GM18505 (cell line): Measurements from ENCODE around the gene CCDC177.
"Not testable (repeated sequence)": the region's sequence is repeated elsewhere in the genome, so short reads cannot be mapped to it uniquely, and the experiment has no call there.

Source experiments
- ATAC-seq: cut with Tn5 transposase; IDR thresholded peaks from one replicate; pipeline ENCODE4 v1.9.1; 2021; ENCODE audit not compliant: unreplicated experiment
- POLR2A ChIP-seq: IDR thresholded peaks from 4 replicates; pipeline ENCODE4 v1.6.1; 2011; ENCODE audit warnings: borderline replicate concordance; ENCODE audit not compliant: insufficient read depth, insufficient read length; ENCODE audit errors: extremely low read depth

CCDC177 gene

DNA sequence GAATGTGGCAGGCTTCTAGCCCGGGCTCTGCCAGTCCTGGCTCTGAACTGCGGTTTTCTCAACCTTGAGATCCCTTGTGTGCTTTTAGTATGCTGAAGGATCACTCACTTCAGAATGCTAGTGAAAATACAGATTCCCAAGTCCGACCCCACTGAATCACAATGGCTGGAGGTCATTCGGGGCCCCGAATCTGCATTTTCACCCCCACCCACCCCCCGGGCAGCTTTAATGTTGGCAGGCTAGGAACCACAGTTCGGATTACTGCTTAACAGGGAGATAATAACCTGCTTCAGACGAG, 36.2 kb upstream of the CCDC177 start:
- ATAC-seq, result no peak
- TF ChIP-seq POLR2A, result no peak

DNA sequence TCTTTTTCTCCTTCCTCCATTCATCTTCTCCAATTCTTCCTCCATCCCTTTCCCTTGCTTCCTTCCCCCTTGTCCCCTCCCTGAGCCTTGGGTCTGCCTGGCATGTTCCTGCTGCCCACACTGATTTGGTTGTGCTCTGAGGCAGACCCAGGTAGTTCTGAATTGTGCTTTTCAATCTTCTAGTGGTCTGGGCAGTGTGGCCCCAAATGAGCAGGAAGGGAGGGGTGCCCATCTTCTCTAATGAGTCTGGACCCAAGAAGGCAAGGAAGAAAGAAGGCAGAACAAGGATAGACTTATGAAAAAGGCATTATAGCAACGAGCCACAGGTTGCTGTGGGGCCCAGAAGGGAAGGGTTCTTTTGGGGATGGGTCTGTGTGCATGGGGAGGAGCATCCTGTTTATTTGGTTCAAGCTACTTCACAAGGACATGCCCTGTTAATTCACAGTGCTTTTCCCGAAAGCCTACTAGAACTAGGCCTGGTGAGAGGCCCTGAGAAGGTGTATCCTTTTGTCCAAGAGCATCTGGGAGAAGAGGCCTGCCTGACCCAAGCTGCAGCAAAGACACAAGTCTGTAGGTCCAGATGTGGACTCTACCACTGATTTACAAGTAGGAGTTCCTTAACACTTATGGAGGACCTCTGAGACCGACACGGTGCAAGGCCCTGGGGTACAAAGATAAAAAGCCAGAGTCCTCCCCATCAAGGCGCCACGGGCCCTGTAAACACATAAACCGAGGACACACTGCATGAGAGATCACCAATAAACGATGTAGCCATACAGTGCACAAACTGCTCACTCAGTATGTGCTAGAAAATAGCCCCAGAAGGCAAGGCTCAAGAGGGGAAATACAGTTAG, 35.6 kb upstream of the CCDC177 start:
- TF ChIP-seq POLR2A, result no peak
- ATAC-seq, result no peak

- TF ChIP-seq POLR2A, result no peak
- no peak for ATAC-seq
Measured at GRCh38 chr14:69606258-69607184, 31.9 kb upstream of the CCDC177 start.

DNA sequence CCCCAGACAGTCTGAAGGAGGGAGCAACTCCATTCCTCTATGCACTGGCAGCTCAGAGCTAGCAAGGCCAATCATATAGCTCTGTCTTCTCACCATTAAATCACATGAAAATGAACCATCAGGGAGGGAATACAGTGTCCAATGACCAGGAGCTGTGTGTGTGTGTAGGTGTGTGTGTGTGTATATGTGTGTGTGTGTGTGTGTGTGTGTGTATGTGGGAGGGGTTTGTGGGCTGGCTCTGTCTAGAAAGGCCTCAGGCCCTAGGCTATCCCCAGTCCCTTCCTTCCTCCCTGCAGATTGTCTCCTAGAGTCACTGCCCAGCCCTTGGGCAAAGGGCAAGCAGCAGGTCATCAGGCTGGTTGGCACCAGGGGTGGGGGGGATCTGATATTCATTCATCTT, 31.1 kb upstream of the CCDC177 start:
- TF ChIP-seq POLR2A, result no peak
- no peak for ATAC-seq

DNA sequence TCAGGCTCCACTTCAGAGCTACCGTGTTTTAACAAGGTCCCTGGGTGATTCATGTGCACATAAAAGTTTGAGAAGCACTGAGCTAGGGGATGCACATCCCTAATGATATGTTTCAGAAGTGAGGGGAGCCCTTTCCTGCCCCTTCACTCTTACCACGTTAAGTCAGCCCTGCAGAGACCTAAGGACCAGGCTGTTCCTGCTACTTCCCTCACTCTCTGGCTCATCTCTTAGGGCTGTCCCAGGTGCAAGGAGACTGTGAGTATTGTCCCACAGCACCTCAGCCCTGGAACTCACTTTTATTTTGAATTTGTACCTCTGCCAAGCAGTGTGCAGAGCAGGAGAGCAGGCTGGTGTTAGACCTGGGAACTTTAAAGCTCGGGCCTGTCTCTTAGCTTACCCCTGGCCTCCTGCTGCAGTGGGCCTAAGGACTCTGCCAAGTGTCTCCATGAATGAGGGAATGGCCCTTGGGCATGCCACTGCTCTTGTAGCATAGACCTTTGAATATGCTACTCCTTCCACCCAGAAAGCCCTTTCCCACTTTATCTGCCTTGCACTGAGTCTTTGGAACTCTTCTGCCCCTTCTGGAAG, 25.7 kb upstream of the CCDC177 start:
- ATAC-seq, result no peak
- TF ChIP-seq POLR2A, result no peak

DNA sequence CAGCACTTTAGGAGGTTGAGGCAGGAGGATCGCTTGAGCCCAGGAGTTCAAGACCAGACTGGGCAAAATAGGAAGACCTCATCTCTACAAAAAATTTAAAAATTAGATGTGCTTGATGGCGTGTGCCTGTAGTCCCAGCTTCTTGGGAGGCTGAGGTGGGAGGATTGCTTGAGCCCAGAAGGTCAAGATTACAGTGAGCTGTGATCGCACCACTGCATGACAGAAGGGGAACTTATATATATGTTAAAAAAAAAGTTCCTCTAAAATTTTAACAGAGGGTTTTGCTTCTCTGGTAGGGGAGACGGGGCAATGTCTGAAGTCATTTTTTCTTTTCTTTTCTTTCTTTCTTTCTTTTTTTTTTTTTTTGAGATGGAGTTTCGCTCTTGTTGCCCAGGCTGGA, 24.8 kb upstream of the CCDC177 start:
- not testable (repeated sequence) for ATAC-seq

- no peak for ATAC-seq
- no peak for TF ChIP-seq POLR2A
Measured at GRCh38 chr14:69595336-69595735, 20.7 kb upstream of the CCDC177 start.

DNA sequence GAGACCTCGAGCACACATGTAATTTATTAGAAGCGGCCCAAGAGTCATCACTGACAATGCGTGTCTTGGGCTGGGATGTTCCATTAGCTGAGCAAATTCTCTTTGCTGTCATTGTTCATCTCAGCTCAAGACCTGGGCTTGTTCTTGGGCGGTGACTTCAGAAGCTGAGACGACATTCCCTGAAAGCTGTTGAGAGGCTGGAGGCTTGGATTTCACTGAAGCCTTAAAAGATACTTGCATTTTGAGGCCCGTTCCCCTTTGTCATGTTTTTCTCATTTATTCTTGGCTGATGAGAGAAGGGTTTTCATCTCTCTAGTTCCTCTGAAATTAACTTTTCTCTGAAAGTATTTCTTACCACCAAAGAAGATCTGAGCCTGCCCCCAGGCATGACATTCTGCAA, 20.2 kb upstream of the CCDC177 start:
- no peak for ATAC-seq
- TF ChIP-seq POLR2A, result no peak

- no peak for ATAC-seq
- TF ChIP-seq POLR2A, result no peak
Measured at GRCh38 chr14:69593018-69593677, 18.5 kb upstream of the CCDC177 start.

DNA sequence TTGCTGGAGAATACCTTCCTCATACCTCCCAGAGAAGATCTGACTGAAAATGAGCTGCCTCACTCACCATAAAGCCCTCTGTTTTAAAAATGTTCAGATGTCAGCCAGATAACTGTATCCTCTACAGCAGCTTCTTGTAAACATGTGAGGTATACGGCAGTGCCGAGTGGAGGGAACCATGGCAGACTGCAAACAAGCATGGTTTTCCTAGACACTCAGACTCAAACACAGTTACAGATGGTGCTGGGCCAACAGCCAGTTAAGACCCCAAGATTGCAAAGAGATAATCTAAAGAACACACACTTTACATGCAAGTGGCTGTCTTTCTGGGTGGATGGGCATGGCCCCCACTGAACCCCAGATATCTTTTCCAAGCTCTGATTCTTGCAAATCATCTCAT, 16.6 kb upstream of the CCDC177 start:
- no peak for TF ChIP-seq POLR2A
- ATAC-seq, result no peak

- ATAC-seq, result no peak
- TF ChIP-seq POLR2A, result no peak
Measured at GRCh38 chr14:69587389-69587788, 12.7 kb upstream of the CCDC177 start.

DNA sequence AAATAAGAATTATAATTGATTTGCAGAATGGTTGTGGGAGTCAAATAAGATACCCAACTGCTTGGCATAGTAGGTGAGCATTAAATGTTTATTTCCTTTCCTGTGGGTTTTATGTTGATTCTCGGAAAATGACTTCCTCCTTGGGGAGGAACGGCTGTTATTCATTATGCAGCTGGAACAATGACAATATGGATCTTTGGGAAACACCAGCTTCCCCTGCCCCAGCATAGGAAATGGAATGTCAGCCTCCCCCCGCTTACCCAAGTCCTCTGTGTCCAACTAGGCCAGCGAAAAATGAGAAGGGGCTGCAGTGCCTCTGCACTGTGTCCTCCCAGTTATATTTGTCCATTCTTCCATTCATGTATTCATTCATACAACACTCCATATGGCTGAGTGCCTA, 11.7 kb upstream of the CCDC177 start:
- no peak for TF ChIP-seq POLR2A
- no peak for ATAC-seq

DNA sequence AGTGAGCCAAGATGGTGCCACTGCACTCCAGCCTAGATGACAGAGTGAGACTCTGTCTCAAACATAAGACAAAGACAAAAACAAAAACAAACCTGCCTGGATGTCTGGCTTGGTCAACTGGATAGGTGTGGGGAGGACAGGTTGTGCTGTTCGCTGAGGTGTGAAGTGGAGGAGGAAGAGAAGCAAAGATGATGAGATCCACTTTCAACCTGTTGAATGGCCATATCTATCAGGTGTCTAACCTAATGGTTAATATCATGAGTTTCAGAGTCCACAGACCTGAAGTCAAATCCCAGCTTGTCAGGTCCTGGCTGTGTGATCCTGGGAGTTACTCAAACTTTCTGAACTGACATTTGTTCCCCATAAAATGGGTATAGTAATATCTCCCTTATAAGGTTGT, 9.7 kb upstream of the CCDC177 start:
- ATAC-seq, result no peak
- no peak for TF ChIP-seq POLR2A
